Measurements from ENCODE around the gene VPS37C.

DNA sequence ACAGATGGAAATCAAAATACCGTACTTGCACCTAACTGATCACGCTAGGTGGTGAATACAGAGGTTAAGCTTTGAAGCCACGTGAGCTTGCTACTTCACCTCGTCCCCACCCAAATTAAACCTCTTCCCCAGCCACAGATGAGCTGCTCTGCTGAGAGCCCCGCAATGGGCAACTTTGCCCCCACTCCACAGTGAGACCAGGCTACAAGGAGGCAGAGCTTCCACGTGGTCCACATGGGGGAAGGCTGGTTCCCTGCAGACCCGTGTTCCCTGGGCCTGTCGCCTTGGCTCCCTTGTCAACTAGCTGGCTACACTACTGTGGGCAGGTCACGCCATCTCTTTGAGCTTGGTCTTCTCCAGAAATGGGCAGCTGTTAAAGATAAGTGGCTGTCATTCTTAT is 48.0 kb downstream of the VPS37C start:
- TF ChIP-seq, protein P1, sequence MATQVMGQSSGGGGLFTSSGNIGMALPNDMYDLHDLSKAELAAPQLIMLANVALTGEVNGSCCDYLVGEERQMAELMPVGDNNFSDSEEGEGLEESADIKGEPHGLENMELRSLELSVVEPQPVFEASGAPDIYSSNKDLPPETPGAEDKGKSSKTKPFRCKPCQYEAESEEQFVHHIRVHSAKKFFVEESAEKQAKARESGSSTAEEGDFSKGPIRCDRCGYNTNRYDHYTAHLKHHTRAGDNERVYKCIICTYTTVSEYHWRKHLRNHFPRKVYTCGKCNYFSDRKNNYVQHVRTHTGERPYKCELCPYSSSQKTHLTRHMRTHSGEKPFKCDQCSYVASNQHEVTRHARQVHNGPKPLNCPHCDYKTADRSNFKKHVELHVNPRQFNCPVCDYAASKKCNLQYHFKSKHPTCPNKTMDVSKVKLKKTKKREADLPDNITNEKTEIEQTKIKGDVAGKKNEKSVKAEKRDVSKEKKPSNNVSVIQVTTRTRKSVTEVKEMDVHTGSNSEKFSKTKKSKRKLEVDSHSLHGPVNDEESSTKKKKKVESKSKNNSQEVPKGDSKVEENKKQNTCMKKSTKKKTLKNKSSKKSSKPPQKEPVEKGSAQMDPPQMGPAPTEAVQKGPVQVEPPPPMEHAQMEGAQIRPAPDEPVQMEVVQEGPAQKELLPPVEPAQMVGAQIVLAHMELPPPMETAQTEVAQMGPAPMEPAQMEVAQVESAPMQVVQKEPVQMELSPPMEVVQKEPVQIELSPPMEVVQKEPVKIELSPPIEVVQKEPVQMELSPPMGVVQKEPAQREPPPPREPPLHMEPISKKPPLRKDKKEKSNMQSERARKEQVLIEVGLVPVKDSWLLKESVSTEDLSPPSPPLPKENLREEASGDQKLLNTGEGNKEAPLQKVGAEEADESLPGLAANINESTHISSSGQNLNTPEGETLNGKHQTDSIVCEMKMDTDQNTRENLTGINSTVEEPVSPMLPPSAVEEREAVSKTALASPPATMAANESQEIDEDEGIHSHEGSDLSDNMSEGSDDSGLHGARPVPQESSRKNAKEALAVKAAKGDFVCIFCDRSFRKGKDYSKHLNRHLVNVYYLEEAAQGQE (IDR thresholded peaks at IDR 0.05; ENCODE audit: borderline replicate concordance): no peak
- TF ChIP-seq, protein P1 (CRISPR knock-in tag; IDR thresholded peaks at IDR 0.05; ENCODE audit: low read depth): no peak
- no peak for TF ChIP-seq RAD21 (CRISPR knock-in tag; conservative IDR thresholded peaks at IDR 0.05 in 1 of 2, IDR thresholded peaks at IDR 0.05 in 1 of 2)
- TF ChIP-seq ZNF445 (CRISPR knock-in tag; IDR thresholded peaks at IDR 0.05; ENCODE audit: low read depth): no peak
- no peak for TF ChIP-seq NR2C2 (CRISPR knock-in tag; IDR thresholded peaks at IDR 0.05)
- no peak for TF ChIP-seq NR2C2 (tag; IDR thresholded peaks at IDR 0.05)
- no peak for TF ChIP-seq SRSF1 (IDR thresholded peaks at IDR 0.05; ENCODE audit: low read depth, low read length)
- TF ChIP-seq, protein P2, sequence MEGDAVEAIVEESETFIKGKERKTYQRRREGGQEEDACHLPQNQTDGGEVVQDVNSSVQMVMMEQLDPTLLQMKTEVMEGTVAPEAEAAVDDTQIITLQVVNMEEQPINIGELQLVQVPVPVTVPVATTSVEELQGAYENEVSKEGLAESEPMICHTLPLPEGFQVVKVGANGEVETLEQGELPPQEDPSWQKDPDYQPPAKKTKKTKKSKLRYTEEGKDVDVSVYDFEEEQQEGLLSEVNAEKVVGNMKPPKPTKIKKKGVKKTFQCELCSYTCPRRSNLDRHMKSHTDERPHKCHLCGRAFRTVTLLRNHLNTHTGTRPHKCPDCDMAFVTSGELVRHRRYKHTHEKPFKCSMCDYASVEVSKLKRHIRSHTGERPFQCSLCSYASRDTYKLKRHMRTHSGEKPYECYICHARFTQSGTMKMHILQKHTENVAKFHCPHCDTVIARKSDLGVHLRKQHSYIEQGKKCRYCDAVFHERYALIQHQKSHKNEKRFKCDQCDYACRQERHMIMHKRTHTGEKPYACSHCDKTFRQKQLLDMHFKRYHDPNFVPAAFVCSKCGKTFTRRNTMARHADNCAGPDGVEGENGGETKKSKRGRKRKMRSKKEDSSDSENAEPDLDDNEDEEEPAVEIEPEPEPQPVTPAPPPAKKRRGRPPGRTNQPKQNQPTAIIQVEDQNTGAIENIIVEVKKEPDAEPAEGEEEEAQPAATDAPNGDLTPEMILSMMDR (IDR thresholded peaks at IDR 0.05 in 2 of 3, conservative IDR thresholded peaks at IDR 0.05 in 1 of 3; ENCODE audit: insufficient read depth in 2 of 3, low read depth in 1 of 3, low read length in 3 of 3): no peak
- TF ChIP-seq YBX1 (IDR thresholded peaks at IDR 0.05): no peak
- TF ChIP-seq, protein P3, sequence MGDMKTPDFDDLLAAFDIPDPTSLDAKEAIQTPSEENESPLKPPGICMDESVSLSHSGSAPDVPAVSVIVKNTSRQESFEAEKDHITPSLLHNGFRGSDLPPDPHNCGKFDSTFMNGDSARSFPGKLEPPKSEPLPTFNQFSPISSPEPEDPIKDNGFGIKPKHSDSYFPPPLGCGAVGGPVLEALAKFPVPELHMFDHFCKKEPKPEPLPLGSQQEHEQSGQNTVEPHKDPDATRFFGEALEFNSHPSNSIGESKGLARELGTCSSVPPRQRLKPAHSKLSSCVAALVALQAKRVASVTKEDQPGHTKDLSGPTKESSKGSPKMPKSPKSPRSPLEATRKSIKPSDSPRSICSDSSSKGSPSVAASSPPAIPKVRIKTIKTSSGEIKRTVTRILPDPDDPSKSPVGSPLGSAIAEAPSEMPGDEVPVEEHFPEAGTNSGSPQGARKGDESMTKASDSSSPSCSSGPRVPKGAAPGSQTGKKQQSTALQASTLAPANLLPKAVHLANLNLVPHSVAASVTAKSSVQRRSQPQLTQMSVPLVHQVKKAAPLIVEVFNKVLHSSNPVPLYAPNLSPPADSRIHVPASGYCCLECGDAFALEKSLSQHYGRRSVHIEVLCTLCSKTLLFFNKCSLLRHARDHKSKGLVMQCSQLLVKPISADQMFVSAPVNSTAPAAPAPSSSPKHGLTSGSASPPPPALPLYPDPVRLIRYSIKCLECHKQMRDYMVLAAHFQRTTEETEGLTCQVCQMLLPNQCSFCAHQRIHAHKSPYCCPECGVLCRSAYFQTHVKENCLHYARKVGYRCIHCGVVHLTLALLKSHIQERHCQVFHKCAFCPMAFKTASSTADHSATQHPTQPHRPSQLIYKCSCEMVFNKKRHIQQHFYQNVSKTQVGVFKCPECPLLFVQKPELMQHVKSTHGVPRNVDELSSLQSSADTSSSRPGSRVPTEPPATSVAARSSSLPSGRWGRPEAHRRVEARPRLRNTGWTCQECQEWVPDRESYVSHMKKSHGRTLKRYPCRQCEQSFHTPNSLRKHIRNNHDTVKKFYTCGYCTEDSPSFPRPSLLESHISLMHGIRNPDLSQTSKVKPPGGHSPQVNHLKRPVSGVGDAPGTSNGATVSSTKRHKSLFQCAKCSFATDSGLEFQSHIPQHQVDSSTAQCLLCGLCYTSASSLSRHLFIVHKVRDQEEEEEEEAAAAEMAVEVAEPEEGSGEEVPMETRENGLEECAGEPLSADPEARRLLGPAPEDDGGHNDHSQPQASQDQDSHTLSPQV (IDR thresholded peaks at IDR 0.05): no peak
- no peak for TF ChIP-seq MXI1 (IDR thresholded peaks at IDR 0.05; ENCODE audit: low read depth, low read length)
- no peak for TF ChIP-seq CBX5 (IDR thresholded peaks at IDR 0.05; ENCODE audit: borderline replicate concordance, low read depth)
- TF ChIP-seq EGR1 (conservative IDR thresholded peaks at IDR 0.05): no peak
